AG09309 (cell line): Measurements from ENCODE around the gene BBS12.

Source experiments
- DNase-seq: peaks from one replicate; pipeline ENCODE4 v3.0.0-alpha.2; 2010; ENCODE audit warnings: low read depth
- H3K4me3 ChIP-seq: 2 replicates; pipeline ENCODE4 v1.5.1; 2011; ENCODE audit warnings: mild to moderate bottlenecking, low read depth, low read length, moderate library complexity; ENCODE audit not compliant: control insufficient read depth
- CTCF ChIP-seq: IDR thresholded peaks from 2 replicates; pipeline ENCODE4 v1.5.1; 2011; ENCODE audit warnings: mild to moderate bottlenecking, low read depth, low read length, inconsistent platforms; ENCODE audit not compliant: insufficient read depth, control insufficient read depth; ENCODE audit errors: missing control alignments

Gene BBS12

GRCh38 chr4:122692641-122693520 is 39.6 kb upstream of the BBS12 start:
- no peak for TF ChIP-seq CTCF
- no peak for DNase-seq
- no peak overlapping the region for H3K4me3 ChIP-seq

GRCh38 chr4:122695226-122695625 is 37.3 kb upstream of the BBS12 start:
- TF ChIP-seq CTCF = no peak
- H3K4me3 ChIP-seq = no peak overlapping the region
- DNase-seq = no peak

- H3K4me3 ChIP-seq = no peak overlapping the region
- DNase-seq = no peak
- no peak for TF ChIP-seq CTCF
These were observed 32.3 kb upstream of the BBS12 start for GRCh38 chr4:122700178-122700725.

GRCh38 chr4:122701061-122701460 is 31.4 kb upstream of the BBS12 start:
- no peak for TF ChIP-seq CTCF
- H3K4me3 ChIP-seq = no peak overlapping the region
- DNase-seq = no peak

GRCh38 chr4:122701965-122702364 is 30.5 kb upstream of the BBS12 start:
- no peak for DNase-seq
- no peak overlapping the region for H3K4me3 ChIP-seq
- TF ChIP-seq CTCF = no peak

GRCh38 chr4:122702939-122703338 is 29.6 kb upstream of the BBS12 start:
- no peak for TF ChIP-seq CTCF

GRCh38 chr4:122703868-122704267 is 28.6 kb upstream of the BBS12 start:
- H3K4me3 ChIP-seq = no peak overlapping the region
- TF ChIP-seq CTCF = no peak
- DNase-seq = no peak

More at GRCh38 chr4:122702939-122703338, 29.6 kb upstream of the BBS12 start:
- DNase-seq = no peak
- no peak overlapping the region for H3K4me3 ChIP-seq
